GM21515 (cell line): ENCODE measurements around the gene PSMD1.
"Not testable (repeated sequence)": the region's sequence is repeated elsewhere in the genome, so short reads cannot be mapped to it uniquely, and the experiment has no call there.

Experiments
- ATAC-seq: cut with Tn5 transposase; IDR thresholded peaks from one replicate; pipeline ENCODE4 v1.9.1; 2021; ENCODE audit not compliant: unreplicated experiment

PSMD1 gene

GRCh38 chr2:231052494-231053451, 3.9 kb upstream of the PSMD1 start:
- ATAC-seq: peak; percentile 61

- ATAC-seq: no peak
Measured at GRCh38 chr2:231053846-231054245, 2.8 kb upstream of the PSMD1 start.

DNA sequence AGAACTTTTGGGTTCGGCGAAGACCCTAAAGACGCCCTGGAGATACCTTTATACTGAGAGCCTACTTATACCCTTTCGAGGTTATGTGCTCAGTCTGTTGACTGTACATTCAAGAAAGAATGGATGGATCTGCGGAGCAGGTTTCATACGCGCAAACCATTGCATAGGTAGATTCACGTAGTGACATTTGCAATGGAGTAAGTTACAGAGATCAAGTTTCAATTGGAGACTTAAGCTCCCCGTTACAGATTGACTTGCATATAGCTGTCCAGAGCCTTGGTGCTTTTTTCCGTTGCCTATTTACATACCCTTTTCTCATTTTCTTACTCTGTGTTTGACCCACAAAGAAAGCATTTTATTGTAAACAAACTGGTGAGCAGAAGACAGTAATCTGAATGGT, 923 bp downstream of the PSMD1 start:
- ATAC-seq: no peak

DNA sequence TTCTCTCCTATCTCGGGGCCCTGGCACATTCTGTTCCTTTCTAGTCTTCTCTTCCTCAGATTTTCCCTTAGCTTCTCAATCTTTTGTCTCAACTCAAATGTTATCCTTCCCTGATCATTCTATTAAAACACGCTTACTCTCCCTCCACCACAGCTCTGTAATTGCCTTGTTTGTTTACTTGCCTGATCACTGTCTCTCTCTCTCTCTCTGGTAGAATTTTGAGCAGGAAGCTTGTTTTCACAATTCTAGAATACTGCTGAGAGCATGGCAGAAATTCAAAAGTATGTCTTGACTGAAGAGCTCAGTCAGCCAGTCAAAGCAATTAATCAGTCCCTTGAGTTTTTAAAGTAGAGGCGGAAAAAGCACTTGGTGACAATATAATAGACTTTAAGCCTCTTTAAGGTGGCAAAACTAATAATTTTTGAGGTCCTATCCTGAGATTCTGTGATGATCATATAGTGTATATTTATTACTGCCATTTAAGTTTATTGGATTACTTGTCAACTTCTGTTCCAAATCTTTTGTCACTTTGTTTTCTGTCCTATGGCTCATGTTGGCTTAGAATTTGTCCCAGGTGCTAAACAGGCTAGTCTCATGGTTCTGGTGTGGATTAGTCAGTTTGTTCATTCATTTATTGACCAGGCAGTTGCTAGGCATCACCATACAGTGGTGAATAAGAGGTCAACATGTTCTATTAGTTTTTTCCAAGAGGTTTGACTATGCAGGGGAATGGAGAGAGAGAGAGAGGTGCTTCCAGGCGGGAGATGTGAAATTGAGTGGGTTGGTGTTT, 2.3 kb downstream of the PSMD1 start:
- no peak for ATAC-seq

DNA sequence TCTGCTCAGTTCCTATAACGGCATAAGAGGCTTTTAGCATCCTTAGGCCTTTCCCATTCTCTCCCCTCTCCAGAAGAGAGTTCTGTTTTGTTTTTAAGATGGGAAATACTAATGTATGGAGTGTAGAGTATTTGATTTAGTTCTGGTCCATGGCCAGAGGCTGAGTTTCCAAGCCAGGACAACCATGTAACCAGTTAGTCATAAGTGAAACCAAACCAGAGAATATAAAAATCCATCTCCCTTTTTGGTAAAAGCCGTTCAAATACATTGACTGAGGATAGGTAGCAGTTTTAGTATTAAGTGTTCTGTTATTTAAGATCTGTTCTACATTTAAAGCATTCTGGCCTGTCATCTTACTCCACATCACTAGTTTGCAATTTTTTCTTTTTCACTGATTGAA, 3.1 kb downstream of the PSMD1 start:
- no peak for ATAC-seq

DNA sequence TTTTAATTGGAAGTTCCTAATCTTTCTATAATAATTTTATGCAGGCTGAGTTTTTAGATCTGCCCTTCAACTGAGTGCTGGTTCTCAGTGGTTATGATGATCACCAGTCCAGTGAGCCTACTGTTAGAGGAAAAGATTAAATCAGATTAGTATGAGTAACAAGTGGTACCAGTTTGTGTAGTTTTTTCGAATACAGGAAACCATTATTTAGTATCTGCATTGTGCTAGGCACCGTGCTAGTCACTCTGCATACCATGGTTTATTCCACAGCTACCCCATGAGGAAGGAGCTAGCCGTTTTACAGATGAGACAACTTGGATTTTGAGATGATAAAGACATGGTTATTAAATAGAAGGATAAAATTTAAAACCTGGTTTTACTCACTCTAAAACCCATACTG, 6.1 kb downstream of the PSMD1 start:
- no peak for ATAC-seq

DNA sequence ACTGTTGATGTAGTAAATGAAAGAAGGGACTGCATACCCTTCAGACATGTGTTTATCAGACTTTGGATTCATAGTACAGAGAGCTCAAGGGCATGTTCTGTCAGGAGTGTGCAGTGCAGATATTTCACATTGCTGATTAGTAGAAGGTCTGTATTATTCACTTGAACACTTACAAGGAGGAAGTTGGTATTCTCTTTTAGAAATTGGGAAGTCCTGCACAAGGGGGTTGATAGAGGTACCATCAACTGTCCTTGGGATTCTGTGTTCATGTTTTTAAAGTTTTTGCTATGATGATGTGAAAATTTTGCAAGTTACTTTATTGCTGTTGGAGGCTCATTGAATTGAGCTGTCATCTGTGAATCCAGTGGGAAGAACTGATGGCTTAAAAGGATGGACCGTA, 6.7 kb downstream of the PSMD1 start:
- no peak for ATAC-seq

DNA sequence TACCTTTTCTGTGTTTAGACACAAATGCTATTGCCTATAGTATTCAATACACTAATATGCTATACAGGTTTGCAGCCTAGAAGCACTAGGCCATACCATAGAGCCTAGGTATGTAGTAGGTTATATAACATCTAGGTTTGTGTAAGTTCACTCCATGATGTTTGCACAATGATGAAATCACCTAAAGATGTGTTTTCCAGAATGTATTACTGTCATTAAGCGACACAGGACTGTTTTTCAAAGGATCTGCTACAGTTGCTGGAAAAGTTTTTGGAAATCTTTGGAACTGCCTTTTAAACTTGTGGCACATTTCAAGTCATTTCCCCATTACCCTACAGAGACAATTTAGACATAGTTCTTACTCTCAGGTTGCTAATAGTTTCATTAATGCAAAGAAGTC, 9.3 kb downstream of the PSMD1 start:
- ATAC-seq: no peak

- ATAC-seq: not testable (repeated sequence)
Measured at GRCh38 chr2:231067531-231067930, 10.9 kb downstream of the PSMD1 start.

GRCh38 chr2:231068525-231069222, 12.0 kb downstream of the PSMD1 start:
- no peak for ATAC-seq

DNA sequence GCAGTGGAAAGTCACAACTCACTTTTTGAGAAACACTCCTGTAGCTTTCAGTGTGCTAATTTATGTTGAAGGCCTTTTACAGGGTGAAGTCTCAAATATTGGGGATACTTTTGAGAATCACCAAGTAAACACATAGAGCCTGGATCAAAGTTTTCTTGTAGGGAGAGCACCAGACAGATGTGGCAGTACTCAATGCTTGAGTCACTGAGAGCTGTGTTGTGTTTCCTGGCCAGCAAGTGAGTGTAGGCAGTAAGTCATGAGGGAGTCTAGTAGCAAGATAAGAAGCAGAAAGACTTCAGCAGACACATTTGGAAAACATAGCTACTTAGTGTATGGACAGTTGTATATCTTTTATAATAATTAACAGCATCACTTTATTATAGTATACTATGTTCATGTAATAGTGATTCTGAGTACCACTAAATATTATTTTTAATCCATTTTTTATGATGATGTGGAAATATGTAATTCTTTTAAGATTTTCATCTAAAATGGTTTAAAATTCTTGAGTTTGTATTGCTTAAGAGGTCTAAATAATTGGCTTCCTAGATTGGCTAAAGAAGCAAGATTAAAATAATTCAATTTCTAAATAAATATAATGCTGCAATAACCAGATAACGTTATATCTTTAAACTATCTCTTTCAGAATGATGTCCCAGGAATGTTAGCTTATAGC, 12.8 kb downstream of the PSMD1 start:
- ATAC-seq: no peak

- no peak for ATAC-seq
Measured at GRCh38 chr2:231084565-231084964, 27.9 kb downstream of the PSMD1 start.

DNA sequence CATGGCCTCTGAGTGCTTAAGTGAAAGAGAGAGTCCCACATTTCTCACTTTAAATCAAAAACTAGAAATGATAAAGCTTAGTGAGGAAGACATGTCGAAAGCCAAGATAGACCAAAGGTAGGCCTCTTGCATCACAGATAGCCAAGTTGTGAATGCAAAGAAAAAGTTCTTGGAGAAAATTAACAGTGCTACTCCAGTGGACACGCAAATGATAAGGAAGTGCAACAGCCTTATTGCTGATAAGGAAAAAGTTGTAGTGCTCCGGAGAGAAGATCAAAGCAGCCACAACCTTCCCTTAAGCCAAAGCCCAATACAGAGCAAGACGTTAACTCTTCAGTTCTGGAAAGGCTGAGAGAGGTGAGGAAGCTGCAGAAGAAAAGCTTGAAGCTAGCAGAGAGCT, 32.1 kb downstream of the PSMD1 start:
- no peak for ATAC-seq

DNA sequence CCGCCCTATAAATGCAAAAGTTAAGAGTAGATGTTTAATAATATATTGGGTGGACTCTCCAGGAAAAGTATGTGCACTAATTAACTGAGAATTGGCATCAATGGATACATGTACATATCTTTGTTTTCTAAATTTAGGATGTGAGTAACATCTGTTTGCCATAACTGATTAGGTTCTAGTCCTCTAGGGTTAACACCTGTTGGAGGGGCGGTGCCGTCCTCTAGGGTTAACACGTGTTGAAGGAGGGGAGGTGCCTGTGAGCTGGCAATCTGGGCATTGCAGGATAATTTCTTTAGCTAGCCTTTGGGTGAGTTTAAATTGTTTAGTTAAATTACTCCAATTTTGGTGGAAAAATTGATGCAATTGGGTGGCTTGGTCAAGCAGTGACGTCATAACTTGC, 37.3 kb downstream of the PSMD1 start:
- ATAC-seq: no peak

DNA sequence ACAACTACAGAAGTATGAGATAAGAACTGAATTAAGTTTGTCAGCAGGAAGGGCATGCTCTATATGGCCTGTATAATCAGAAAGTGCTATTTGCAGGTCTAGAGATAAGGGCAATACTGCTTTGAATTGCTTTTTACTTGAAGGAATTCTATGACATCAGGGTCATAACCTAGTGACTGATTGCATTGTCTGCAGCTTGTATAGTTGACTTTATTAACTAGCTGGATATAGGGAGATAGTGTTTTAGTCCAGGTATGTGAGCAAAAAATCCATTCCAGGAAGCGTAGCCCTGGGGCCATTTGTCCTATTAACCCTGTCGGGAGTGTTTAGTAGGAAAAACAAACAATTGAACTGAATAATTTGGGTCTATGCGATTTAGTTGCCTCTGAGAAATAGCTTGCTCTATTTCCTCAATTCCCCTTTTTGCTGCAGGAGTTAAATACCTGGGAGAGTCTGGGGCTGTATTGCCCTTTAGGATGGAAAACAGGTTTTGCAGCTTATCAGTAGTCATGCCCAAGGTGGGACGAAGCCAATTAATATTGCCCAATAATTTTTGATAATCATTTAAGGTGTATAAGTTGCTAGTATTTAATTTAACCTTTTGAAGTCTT, 38.2 kb downstream of the PSMD1 start:
- no peak for ATAC-seq

- no peak for ATAC-seq
Measured at GRCh38 chr2:231099918-231100317, 43.3 kb downstream of the PSMD1 start.

DNA sequence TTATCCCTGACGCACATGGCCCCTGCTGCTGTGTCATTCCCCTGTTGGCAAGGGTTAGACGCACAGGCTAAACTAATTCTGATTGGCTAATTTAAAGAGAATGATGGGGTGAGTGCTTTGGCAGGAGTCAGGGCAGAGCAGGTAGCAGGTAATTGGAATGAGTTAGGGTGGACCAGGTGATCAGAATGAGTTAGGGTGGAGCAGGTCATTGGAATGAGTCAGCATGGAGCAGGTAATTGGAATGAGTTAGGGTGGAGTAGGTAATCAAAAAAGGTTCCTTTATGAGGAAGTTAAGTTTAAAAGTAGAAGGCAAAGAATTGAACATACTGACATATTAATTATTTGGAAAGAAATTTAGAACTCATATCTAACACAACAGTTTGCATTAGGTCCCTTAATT, 43.7 kb downstream of the PSMD1 start:
- ATAC-seq: not testable (repeated sequence)

DNA sequence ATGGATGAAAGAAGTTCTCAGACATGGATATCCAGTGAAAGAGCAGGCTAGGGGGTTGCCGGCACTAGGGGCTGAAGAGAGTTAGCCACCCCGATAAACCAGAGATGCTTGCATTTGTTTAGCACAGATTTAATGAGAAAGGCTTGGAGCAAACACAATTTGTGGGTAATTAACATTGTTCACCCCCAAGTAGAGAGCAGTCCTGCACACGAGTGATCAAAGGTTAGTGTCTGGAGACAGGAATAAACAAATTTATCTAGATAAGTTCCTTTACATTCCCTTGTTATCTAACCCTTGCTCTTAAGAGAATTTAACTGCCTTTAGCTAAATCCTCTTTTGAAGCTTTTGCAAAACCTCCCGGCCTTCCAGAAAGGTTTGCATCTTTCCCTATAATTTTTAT, 44.3 kb downstream of the PSMD1 start:
- ATAC-seq: no peak

GRCh38 chr2:231102772-231103171, 46.1 kb downstream of the PSMD1 start:
- ATAC-seq: no peak

- peak; percentile 63 for ATAC-seq
Measured at GRCh38 chr2:231104115-231104713, 47.5 kb downstream of the PSMD1 start.
